ENCODE measurements around the gene KLK15. TPM values are rescaled to one million over a fixed set of nuclear protein-coding genes. Genes with fewer than 3 reads are reported as not detected.

The KLK15 gene
- total and polyA plus RNA-seq, 2 of the 8 experiments (the other 6 are each of a cell fraction or from before 2014, with no cell fraction given): not detected

DNA sequence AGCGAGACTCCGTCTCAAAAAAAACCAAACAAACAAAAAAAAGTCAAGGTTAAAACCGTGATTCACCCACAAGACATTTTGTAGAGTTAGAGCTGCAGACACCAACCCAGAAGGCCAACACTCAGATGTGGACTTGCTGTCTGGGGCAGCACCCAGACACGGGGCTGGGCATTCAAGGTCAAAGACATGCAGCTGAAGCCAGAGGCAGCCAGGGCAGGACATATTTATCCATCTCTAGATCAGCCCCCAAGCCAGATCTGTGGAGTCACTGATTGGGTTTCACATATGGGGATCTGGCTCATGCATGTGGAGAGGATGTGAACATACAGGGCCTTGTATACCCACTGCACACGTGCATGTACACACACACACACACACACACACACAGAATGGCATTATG is 3.6 kb downstream of the KLK15 start (continued):
- TF ChIP-seq, protein P1, sequence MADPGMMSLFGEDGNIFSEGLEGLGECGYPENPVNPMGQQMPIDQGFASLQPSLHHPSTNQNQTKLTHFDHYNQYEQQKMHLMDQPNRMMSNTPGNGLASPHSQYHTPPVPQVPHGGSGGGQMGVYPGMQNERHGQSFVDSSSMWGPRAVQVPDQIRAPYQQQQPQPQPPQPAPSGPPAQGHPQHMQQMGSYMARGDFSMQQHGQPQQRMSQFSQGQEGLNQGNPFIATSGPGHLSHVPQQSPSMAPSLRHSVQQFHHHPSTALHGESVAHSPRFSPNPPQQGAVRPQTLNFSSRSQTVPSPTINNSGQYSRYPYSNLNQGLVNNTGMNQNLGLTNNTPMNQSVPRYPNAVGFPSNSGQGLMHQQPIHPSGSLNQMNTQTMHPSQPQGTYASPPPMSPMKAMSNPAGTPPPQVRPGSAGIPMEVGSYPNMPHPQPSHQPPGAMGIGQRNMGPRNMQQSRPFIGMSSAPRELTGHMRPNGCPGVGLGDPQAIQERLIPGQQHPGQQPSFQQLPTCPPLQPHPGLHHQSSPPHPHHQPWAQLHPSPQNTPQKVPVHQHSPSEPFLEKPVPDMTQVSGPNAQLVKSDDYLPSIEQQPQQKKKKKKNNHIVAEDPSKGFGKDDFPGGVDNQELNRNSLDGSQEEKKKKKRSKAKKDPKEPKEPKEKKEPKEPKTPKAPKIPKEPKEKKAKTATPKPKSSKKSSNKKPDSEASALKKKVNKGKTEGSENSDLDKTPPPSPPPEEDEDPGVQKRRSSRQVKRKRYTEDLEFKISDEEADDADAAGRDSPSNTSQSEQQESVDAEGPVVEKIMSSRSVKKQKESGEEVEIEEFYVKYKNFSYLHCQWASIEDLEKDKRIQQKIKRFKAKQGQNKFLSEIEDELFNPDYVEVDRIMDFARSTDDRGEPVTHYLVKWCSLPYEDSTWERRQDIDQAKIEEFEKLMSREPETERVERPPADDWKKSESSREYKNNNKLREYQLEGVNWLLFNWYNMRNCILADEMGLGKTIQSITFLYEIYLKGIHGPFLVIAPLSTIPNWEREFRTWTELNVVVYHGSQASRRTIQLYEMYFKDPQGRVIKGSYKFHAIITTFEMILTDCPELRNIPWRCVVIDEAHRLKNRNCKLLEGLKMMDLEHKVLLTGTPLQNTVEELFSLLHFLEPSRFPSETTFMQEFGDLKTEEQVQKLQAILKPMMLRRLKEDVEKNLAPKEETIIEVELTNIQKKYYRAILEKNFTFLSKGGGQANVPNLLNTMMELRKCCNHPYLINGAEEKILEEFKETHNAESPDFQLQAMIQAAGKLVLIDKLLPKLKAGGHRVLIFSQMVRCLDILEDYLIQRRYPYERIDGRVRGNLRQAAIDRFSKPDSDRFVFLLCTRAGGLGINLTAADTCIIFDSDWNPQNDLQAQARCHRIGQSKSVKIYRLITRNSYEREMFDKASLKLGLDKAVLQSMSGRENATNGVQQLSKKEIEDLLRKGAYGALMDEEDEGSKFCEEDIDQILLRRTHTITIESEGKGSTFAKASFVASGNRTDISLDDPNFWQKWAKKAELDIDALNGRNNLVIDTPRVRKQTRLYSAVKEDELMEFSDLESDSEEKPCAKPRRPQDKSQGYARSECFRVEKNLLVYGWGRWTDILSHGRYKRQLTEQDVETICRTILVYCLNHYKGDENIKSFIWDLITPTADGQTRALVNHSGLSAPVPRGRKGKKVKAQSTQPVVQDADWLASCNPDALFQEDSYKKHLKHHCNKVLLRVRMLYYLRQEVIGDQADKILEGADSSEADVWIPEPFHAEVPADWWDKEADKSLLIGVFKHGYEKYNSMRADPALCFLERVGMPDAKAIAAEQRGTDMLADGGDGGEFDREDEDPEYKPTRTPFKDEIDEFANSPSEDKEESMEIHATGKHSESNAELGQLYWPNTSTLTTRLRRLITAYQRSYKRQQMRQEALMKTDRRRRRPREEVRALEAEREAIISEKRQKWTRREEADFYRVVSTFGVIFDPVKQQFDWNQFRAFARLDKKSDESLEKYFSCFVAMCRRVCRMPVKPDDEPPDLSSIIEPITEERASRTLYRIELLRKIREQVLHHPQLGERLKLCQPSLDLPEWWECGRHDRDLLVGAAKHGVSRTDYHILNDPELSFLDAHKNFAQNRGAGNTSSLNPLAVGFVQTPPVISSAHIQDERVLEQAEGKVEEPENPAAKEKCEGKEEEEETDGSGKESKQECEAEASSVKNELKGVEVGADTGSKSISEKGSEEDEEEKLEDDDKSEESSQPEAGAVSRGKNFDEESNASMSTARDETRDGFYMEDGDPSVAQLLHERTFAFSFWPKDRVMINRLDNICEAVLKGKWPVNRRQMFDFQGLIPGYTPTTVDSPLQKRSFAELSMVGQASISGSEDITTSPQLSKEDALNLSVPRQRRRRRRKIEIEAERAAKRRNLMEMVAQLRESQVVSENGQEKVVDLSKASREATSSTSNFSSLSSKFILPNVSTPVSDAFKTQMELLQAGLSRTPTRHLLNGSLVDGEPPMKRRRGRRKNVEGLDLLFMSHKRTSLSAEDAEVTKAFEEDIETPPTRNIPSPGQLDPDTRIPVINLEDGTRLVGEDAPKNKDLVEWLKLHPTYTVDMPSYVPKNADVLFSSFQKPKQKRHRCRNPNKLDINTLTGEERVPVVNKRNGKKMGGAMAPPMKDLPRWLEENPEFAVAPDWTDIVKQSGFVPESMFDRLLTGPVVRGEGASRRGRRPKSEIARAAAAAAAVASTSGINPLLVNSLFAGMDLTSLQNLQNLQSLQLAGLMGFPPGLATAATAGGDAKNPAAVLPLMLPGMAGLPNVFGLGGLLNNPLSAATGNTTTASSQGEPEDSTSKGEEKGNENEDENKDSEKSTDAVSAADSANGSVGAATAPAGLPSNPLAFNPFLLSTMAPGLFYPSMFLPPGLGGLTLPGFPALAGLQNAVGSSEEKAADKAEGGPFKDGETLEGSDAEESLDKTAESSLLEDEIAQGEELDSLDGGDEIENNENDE (IDR thresholded peaks at IDR 0.05; ENCODE audit: insufficient replicate concordance, low read length): no peak
- TF ChIP-seq JUND (IDR thresholded peaks at IDR 0.05; ENCODE audit: low read length): no peak
- no peak for TF ChIP-seq SP2 (IDR thresholded peaks at IDR 0.05; ENCODE audit: low read length)
- TF ChIP-seq RNF2 (IDR thresholded peaks at IDR 0.05; ENCODE audit: borderline replicate concordance, low read depth, low read length, missing control alignments, poor library complexity, severe bottlenecking): no peak
- no peak for TF ChIP-seq SAP30 (IDR thresholded peaks at IDR 0.05; ENCODE audit: insufficient read depth, insufficient replicate concordance, low read length)

Measured in H1 (cell line).